Thoracic aorta endothelial cell (primary cell): ENCODE measurements around the gene BBS5. TPM values are rescaled to one million over a fixed set of nuclear protein-coding genes. Genes with fewer than 3 reads are reported as not detected.

Source experiments
- total RNA-seq: library from RNA; depleted of rRNA; stranded (reverse); fragments of >200 nt; gene quantifications from 2 replicates; pipeline ENCODE4 v1.2.3, GENCODE V29; 2012

BBS5 gene
- total RNA-seq: 5.1 and 6.3 TPM in 2 replicates

DNA sequence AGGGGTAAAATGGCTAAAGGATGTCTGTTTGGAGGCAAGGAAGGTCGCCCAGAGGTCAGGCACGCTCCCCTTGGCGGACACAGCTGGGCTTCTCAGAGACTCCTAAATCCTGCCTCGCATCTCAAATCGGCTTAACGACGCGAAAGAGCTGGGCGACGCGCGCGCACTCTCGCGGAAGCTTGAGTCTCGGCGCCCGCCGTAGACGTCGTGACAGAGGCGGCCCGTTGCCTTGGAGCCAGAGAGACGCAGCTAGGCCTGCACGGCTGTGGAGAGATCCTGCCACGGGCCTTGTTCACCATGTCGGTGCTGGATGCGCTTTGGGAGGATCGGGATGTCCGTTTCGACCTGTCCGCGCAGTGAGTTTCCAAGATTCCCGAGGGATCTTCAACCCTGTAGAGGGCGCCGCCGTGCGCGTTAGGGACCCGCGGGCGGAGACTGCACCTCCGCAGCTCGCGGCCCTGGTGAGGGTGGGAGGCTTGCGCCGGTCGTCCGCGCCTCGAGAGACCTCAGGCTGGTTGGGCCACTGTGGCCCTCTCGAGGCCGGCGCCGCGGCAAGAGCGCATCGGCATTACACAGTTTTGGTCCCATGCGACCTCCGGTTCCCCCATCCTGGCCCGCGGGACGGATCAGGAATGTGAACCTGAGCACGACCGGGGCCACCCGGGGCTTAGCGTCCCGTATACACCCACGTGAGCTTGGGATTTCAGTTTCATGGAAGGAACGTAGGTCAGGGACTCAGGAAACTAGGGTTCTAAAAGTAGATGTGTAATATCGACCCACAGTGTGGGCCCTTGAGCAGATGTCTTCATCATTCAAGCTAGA lies at the start of gene BBS5:
BBS5 (plus strand) TSS at position 238 of the 822 bp plus-strand sequence; CDS start at position 298, 60 bp downstream.

DNA sequence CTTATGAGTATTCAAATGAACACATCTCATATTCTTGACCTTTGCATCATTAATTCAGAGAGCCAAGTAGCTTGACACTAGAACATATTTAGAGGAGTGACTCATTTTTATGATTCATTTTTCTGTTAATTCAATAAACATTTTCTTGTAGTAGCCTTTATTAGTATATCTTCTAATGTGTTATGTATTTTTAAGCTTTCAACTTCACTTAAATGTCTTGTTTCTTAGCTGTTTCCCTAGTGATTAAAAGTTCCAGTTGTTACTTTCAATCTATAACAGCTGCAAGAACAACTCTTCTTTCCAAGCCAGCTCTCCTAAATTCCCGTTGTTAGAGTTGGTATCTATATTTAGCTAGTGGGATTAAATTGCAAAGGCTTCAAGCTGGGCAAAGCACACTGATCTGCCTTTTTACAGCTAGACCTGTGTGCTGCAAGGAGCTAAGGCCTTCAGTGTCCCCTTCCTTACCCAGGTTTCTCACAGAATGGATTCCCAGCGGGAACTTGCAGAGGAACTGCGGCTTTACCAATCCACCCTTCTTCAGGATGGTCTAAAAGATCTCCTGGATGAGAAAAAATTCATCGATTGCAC lies 30.1 kb downstream of the BBS5 start, which contains the start of gene KLHL41:
KLHL41 (plus strand) TSS at position 405 of the 588 bp plus-strand sequence; CDS start at position 482, 77 bp downstream.

Other genes with a start within 250 kb of the BBS5 start
- gene LRP2, start 117.0 kb upstream of the BBS5 start, total RNA-seq: under 0.01 TPM in 2 replicates
- 0.29 and 0.40 TPM in 2 replicates for gene KLHL41, start 30.2 kb downstream of the BBS5 start, total RNA-seq
- 31.9 and 43.7 TPM in 2 replicates for gene FASTKD1, start 94.4 kb downstream of the BBS5 start, total RNA-seq
- 36.6 and 39.6 TPM in 2 replicates for gene PPIG, start 104.9 kb downstream of the BBS5 start, total RNA-seq
- gene CFAP210, start 214.9 kb downstream of the BBS5 start, total RNA-seq: not detected in 2 replicates
- 1.9 and 3.7 TPM in 2 replicates for gene PHOSPHO2, start 215.0 kb downstream of the BBS5 start, total RNA-seq